OCI-LY7 (cell line): ENCODE results near the gene GTF3C6. TPM values are rescaled to one million over a fixed set of nuclear protein-coding genes. Genes with fewer than 3 reads are reported as not detected.
"Not testable (repeated sequence)": the region's sequence is repeated elsewhere in the genome, so short reads cannot be mapped to it uniquely, and the experiment has no call there.

ENCODE experiments used
- BruUV-seq: library from RNA; stranded (reverse); fragments of 400-500 nt; replicated peaks from 2 replicates; lab custom pipeline; 2021; lab: Mats Ljungman, UMichigan
- CTCF ChIA-PET: fragments of 300-600 bp; sonication (Branson Sonifier 250); formaldehyde crosslinking; loops from one replicate; lab custom pipeline; 2022; ENCODE audit warnings: antibody characterized with exemption; ENCODE audit not compliant: unreplicated experiment; lab: Charles Lee
- POLR2A ChIA-PET: fragments of 300-600 bp; sonication (Branson Sonifier 250); formaldehyde crosslinking; loops from one replicate; lab custom pipeline; 2022; ENCODE audit warnings: antibody characterized with exemption; lab: Charles Lee
- DNase-seq: peaks from one replicate; pipeline ENCODE4 v3.0.0-alpha.2; 2015; ENCODE audit warnings: low spot score
- H2AFZ ChIP-seq: fragments of 200-600 bp; sonication (generic), shearing (Covaris generic); 2 replicates; pipeline ENCODE4 v1.6.1; 2014; ENCODE audit warnings: mild to moderate bottlenecking, antibody characterized with exemption, low read length, moderate library complexity
- H3K27ac ChIP-seq: fragments of 200-600 bp; sonication (generic); 2 replicates; pipeline ENCODE4 v1.5.1; 2014; ENCODE audit warnings: mixed run types, low read depth, mild to moderate bottlenecking, moderate library complexity, low read length, inconsistent platforms; ENCODE audit not compliant: poor library complexity, severe bottlenecking
- H3K36me3 ChIP-seq: fragments of 200-600 bp; sonication (generic); 2 replicates; pipeline ENCODE4 v1.6.1; 2014; ENCODE audit warnings: mild to moderate bottlenecking, antibody characterized with exemption, low read length, moderate library complexity, mixed read lengths; ENCODE audit not compliant: insufficient read depth
- H3K4me1 ChIP-seq: fragments of 200-600 bp; sonication (generic); 2 replicates; pipeline ENCODE4 v1.5.1; 2014; ENCODE audit warnings: mild to moderate bottlenecking, low read length; ENCODE audit not compliant: insufficient read depth, poor library complexity, severe bottlenecking
- H3K4me2 ChIP-seq: fragments of 200-600 bp; sonication (generic); 2 replicates; pipeline ENCODE4 v1.6.1; 2014; ENCODE audit warnings: mild to moderate bottlenecking, low read length
- H3K4me3 ChIP-seq: fragments of 200-600 bp; sonication (generic); 2 replicates; pipeline ENCODE4 v1.5.1; 2014; ENCODE audit warnings: mild to moderate bottlenecking, low read depth, low read length; ENCODE audit not compliant: poor library complexity, severe bottlenecking
- H3K79me2 ChIP-seq: fragments of 200-600 bp; sonication (generic); 2 replicates; pipeline ENCODE4 v1.6.1; 2016; ENCODE audit warnings: low read depth, mild to moderate bottlenecking, low read length, moderate library complexity, mixed read lengths; ENCODE audit not compliant: insufficient read depth
- H3K9me2 ChIP-seq: fragments of 200-600 bp; sonication (generic); 2 replicates; pipeline ENCODE4 v1.6.1; 2016; ENCODE audit warnings: mild to moderate bottlenecking, low read length, mixed read lengths; ENCODE audit not compliant: insufficient read depth
- H3K9me3 ChIP-seq: fragments of 200-600 bp; sonication (generic); 2 replicates; pipeline ENCODE4 v1.6.1; 2014; ENCODE audit warnings: mild to moderate bottlenecking, mixed run types, low read length, mixed read lengths
- H4K20me1 ChIP-seq: fragments of 200-600 bp; sonication (generic); 2 replicates; pipeline ENCODE4 v1.6.1; 2014; ENCODE audit warnings: mild to moderate bottlenecking, antibody characterized with exemption, low read length, moderate library complexity, mixed read lengths; ENCODE audit not compliant: insufficient read depth
- EZH2phosphoT487 ChIP-seq: fragments of 200-600 bp; sonication (generic); IDR thresholded peaks from 2 replicates; pipeline ENCODE4 v1.6.1; 2018; ENCODE audit warnings: low read depth, borderline replicate concordance, mild to moderate bottlenecking, mixed run types, antibody characterized with exemption, low read length, moderate library complexity, mixed read lengths
- intact Hi-C: fragments of 100-400 bp; cut with micrococcal nuclease; formaldehyde crosslinking; loops from one replicate; pipeline ENCODE4 v1.10.0; 2022; ENCODE audit not compliant: unreplicated experiment
- total RNA-seq, 2 experiments: library from RNA; depleted of rRNA in 1 of 2; stranded (reverse); fragments of >200 nt in 1 of 2; shearing (Covaris generic) in 1 of 2; gene quantifications; 2 replicates each; pipeline ENCODE4 v1.2.3, GENCODE V29; 2014 to 2022
- TF ChIP-seq, protein P1 (sequence below): fragments of 200-600 bp; sonication (generic); conservative IDR thresholded peaks from 2 replicates; pipeline ENCODE4 v1.5.1; 2014; ENCODE audit warnings: mild to moderate bottlenecking, antibody characterized with exemption, low read length, moderate library complexity, mixed read lengths

Gene GTF3C6
- total RNA-seq, 2 experiments from 2014 or later = 29.7 to 71.0 TPM

DNA sequence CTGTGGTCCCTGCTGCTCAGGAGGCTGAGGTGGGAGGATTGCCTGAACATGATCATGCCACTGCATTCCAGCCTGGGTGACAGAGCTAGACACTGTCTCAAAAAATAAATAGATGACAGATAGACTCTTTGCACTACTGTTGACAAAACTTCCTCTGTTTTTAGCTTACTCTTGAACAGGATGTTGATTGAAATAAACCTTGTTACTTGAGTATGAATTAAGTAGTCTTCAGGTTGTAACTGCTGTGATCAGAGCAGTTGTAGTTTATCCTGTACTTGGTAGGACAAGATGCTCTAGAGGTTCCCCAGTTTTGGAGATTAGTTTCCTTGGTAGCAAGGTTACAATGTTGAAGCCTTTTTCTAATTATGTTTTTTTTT is 1.5 kb downstream of the GTF3C6 start:
- no peak overlapping the region for H2AFZ ChIP-seq
- H3K79me2 ChIP-seq = peaks cover 8% of the 10 kb centered on the region
- no peak overlapping the region for H3K4me2 ChIP-seq
- ChIA-PET CTCF (interaction anchor here (0.6 kb wide), 1 partner anchor 16 kb away, joined by 5 read pairs; no protein-coding TSS in a partner anchor), POLR2A (interaction anchor here (0.6 to 1.3 kb wide), 8 partner anchors 11 to 242 kb away, joined by 3 to 14 read pairs (median 4); partner anchors contain the start of gene RPF2)
- H3K9me3 ChIP-seq = no peaks in the 10 kb centered on the region
- BruUV-seq = no TSS peak
- no peaks in the 10 kb centered on the region for H3K9me2 ChIP-seq
- no peak overlapping the region for H3K4me3 ChIP-seq
- no peaks in the 10 kb centered on the region for H4K20me1 ChIP-seq
- DNase-seq = no peak
- TF ChIP-seq, protein P1, sequence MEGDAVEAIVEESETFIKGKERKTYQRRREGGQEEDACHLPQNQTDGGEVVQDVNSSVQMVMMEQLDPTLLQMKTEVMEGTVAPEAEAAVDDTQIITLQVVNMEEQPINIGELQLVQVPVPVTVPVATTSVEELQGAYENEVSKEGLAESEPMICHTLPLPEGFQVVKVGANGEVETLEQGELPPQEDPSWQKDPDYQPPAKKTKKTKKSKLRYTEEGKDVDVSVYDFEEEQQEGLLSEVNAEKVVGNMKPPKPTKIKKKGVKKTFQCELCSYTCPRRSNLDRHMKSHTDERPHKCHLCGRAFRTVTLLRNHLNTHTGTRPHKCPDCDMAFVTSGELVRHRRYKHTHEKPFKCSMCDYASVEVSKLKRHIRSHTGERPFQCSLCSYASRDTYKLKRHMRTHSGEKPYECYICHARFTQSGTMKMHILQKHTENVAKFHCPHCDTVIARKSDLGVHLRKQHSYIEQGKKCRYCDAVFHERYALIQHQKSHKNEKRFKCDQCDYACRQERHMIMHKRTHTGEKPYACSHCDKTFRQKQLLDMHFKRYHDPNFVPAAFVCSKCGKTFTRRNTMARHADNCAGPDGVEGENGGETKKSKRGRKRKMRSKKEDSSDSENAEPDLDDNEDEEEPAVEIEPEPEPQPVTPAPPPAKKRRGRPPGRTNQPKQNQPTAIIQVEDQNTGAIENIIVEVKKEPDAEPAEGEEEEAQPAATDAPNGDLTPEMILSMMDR = no peak
- TF ChIP-seq EZH2phosphoT487 = no peak
- H3K4me1 ChIP-seq = peaks cover 17% of the 10 kb centered on the region
- no peak overlapping the region for H3K27ac ChIP-seq
- H3K36me3 ChIP-seq = peaks cover 52% of the 10 kb centered on the region
- intact Hi-C loops = no loop called here

DNA sequence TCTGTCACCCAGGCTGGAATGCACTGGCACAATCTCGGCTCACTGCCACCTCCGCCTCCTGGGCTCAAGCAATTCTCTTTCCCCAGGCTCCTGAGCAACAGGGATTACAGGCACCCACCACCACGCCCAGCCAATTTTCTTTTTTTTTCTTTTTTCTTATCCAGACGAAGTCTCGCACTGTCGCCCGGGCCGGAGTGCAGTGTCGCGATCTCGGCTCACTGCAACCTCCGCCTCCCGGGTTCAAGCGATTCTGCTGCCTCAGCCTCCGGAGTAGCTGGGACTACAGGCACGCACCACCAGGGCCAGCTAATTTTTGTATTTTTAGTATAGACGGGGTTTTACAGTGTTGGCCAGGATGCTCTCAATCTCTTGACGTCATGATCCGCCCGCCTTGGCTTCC is 4.1 kb downstream of the GTF3C6 start:
- H3K4me2 ChIP-seq, H3K4me3 ChIP-seq, H4K20me1 ChIP-seq, POLR2A ChIA-PET, intact Hi-C loops, H3K27ac ChIP-seq, H3K79me2 ChIP-seq, H2AFZ ChIP-seq, DNase-seq, H3K9me2 ChIP-seq, H3K9me3 ChIP-seq, BruUV-seq, CTCF ChIA-PET: not testable (repeated sequence)
- Histone ChIP-seq H3K4me1 (peaks cover 16% of the 10 kb centered on the region), H3K36me3 (peaks cover 78% of the 10 kb centered on the region)

DNA sequence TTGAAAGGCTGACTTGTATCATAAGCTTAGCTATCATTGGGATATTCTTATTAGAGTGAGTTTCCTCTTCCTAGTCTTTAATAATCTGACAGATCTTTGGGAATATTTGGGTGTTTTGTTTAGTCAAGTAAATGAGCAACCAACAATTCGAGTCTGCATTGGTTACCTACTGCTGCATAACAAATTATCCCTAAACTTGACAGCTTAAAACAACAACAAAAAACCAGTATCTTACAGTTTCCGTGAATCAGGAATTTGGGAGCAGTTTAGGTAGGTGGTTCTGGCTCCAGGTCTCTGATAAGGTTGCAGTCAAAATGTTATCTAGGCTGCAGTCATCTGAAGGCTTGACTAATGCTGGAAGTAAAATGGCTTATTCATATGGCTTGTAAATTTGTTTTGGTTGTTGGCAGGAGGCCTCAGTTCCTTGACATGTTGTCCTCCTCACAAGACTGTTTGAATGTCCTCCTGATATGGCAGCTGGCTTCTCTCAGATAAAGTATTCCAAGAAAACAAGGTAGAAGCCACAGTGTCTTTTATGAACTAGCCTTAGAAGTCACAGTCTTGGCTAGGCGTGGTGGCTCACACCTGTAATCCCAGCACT is 7.2 kb downstream of the GTF3C6 start:
- TF ChIP-seq, protein P1 = no peak
- no peak for TF ChIP-seq EZH2phosphoT487
- ChIA-PET CTCF (no interaction called here), POLR2A (interaction anchor here (0.6 to 1.2 kb wide), 2 partner anchors 10 to 552 kb away, joined by 3 read pairs; no protein-coding TSS in a partner anchor)

DNA sequence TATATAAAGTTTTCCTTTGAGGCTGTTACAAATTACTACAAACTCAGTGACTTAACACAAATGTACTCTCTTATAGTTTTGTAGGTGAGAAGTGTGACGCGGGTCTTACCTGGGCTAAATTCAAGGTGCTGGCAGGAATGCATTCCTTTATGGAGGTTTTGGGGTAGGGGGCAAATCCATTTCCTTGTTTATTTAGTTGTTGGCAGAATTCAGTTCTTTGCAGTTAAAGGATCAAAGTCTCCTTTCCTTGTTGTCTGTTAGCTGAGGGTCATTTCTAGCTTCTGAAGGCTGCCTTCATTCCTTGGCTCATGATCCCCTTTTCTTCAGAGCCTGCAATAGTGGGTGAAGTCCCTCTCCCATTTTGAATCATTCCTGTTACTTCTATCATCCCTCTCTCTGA is 10.2 kb downstream of the GTF3C6 start:
- POLR2A ChIA-PET, H3K4me2 ChIP-seq, H3K9me2 ChIP-seq, CTCF ChIA-PET, intact Hi-C loops, H4K20me1 ChIP-seq, H3K9me3 ChIP-seq, H3K4me1 ChIP-seq, DNase-seq, H2AFZ ChIP-seq, H3K27ac ChIP-seq, H3K79me2 ChIP-seq, H3K4me3 ChIP-seq, BruUV-seq: not testable (repeated sequence)
- H3K36me3 ChIP-seq = peaks cover 50% of the 10 kb centered on the region

More for the DNA sequence above, 7.2 kb downstream of the GTF3C6 start:
- intact Hi-C loops = no loop called here
- H3K36me3 ChIP-seq = peaks cover 79% of the 10 kb centered on the region
- no peak overlapping the region for H2AFZ ChIP-seq
- H4K20me1 ChIP-seq = no peaks in the 10 kb centered on the region
- DNase-seq = no peak
- H3K9me2 ChIP-seq = no peaks in the 10 kb centered on the region
- no peak overlapping the region for H3K4me3 ChIP-seq
- H3K4me1 ChIP-seq = no peaks in the 10 kb centered on the region
- no peak overlapping the region for H3K4me2 ChIP-seq
- H3K9me3 ChIP-seq = peaks cover 4% of the 10 kb centered on the region; the same call in 1 of the 2 replicates
- no peak overlapping the region for H3K27ac ChIP-seq
- H3K79me2 ChIP-seq = no peaks in the 10 kb centered on the region
- BruUV-seq = no TSS peak
